Esophagus muscularis mucosa (tissue), 4 donors: ENCODE measurements around the gene SMTNL1. TPM values are rescaled to one million over a fixed set of nuclear protein-coding genes. Genes with fewer than 3 reads are reported as not detected.

Experiments used
- DNase-seq: peaks from one replicate; pipeline ENCODE4 v3.0.0-alpha.2; 2017; ENCODE audit errors: extremely low spot score
- H3K27ac ChIP-seq, 4 donors: fragments of 200-600 bp; sonication (generic); replicated peaks in 1 of 4; 1 replicate in 3 of 4; 2 replicates in 1 of 4; pipeline ENCODE4 v1.5.1; 2016 to 2019; ENCODE audit warnings: mild to moderate bottlenecking in 1 of 4
- H3K27me3 ChIP-seq, 4 donors: fragments of 200-600 bp; sonication (generic); one replicate each; pipeline versions ENCODE4 v1.5.1 to v1.6.0; 2016 to 2019
- H3K36me3 ChIP-seq, 4 donors: fragments of 200-600 bp; sonication (generic); one replicate each; pipeline ENCODE4 v1.5.1; 2016 to 2019
- H3K4me1 ChIP-seq, 4 donors: fragments of 200-600 bp; sonication (generic); one replicate each; pipeline ENCODE4 v1.5.1; 2016 to 2019
- H3K4me3 ChIP-seq, 4 donors: fragments of 200-600 bp; sonication (generic); 1 replicate in 2 of 4; 2 replicates in 2 of 4; pipeline ENCODE4 v1.5.1; 2016 to 2019; ENCODE audit warnings: mild to moderate bottlenecking in 4 of 4, moderate library complexity in 1 of 4
- H3K9me3 ChIP-seq, 4 donors: fragments of 200-600 bp; sonication (generic); 1 replicate in 3 of 4; 2 replicates in 1 of 4; pipeline ENCODE4 v1.5.1; 2016 to 2019
- EP300 ChIP-seq: sonication (generic); formaldehyde crosslinking; IDR thresholded peaks from one replicate; pipeline ENCODE4 v1.6.1; 2017; ENCODE audit warnings: antibody characterized with exemption
- POLR2A ChIP-seq: fragments of 450-650 bp; IDR thresholded peaks from one replicate; pipeline ENCODE4 v1.6.1; 2017; ENCODE audit warnings: antibody characterized with exemption, moderate library complexity, mild to moderate bottlenecking, low read depth
- POLR2AphosphoS5 ChIP-seq, 2 donors: sonication (generic); formaldehyde crosslinking; IDR thresholded peaks; one replicate each; pipeline ENCODE4 v1.6.1; 2017; ENCODE audit warnings: antibody characterized with exemption in 2 of 2
- WGBS: methylation state at CpG from one replicate; pipeline ENCODE4 v1.1.5; 2018; 5-methylcytosine and 5-hydroxymethylcytosine counted together
- intact Hi-C: fragments of 100-400 bp; cut with DNase I; formaldehyde crosslinking; loops from one replicate; pipeline ENCODE4 v1.15.1; 2023
- total RNA-seq, 4 donors: library from RNA; depleted of rRNA; stranded (reverse); fragments of >200 nt; gene quantifications; one replicate each; pipeline versions ENCODE4 v1.1.0 to v1.2.1, GENCODE V29; 2016
- TF ChIP-seq, protein P1 (sequence below), 3 experiments: fragments of 200-600 bp in 2 of 3; fragments of 450-650 bp in 1 of 3; sonication (generic) in 2 of 3; IDR thresholded peaks; one replicate each; pipeline ENCODE4 v1.5.1; 2017 to 2019; ENCODE audit warnings: antibody characterized with exemption in 3 of 3, mild to moderate bottlenecking in 2 of 3, moderate library complexity in 1 of 3

Gene SMTNL1
- total RNA-seq, 4 donors from 2014 or later: not detected

DNA sequence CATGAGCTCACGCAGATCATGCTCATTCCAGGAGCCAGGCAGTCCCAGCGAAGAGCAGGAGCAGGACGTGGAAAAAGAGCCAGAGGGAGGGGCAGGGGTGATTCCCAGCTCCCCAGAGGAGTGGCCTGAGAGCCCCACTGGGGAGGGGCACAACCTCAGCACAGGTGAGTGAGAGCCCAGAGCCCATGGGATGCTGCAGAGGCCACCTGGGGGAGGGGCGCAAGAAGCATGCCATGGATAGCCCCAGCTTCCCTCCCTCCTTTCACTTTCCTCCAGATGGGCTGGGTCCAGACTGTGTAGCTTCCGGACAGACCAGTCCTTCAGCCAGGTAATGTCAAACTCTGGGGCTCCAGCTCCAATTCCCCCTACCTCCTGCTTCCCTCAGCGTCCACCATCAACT lies 6.2 kb downstream of the SMTNL1 start:
- DNase-seq: no peak
- no peak overlapping the region for H3K4me3 ChIP-seq
- no peaks in the 10 kb centered on the region for H3K9me3 ChIP-seq
- no peaks in the 10 kb centered on the region for H3K27me3 ChIP-seq
- intact Hi-C loops: no loop called here
- no peak overlapping the region for H3K27ac ChIP-seq
- peaks cover 0 to 26% (median 13%) of the 10 kb centered on the region in 4 donors for H3K36me3 ChIP-seq
- TF ChIP-seq POLR2AphosphoS5 (IDR thresholded peaks at IDR 0.05) (no peak), EP300 (no peak), POLR2A (no peak)
- TF ChIP-seq, protein P1, sequence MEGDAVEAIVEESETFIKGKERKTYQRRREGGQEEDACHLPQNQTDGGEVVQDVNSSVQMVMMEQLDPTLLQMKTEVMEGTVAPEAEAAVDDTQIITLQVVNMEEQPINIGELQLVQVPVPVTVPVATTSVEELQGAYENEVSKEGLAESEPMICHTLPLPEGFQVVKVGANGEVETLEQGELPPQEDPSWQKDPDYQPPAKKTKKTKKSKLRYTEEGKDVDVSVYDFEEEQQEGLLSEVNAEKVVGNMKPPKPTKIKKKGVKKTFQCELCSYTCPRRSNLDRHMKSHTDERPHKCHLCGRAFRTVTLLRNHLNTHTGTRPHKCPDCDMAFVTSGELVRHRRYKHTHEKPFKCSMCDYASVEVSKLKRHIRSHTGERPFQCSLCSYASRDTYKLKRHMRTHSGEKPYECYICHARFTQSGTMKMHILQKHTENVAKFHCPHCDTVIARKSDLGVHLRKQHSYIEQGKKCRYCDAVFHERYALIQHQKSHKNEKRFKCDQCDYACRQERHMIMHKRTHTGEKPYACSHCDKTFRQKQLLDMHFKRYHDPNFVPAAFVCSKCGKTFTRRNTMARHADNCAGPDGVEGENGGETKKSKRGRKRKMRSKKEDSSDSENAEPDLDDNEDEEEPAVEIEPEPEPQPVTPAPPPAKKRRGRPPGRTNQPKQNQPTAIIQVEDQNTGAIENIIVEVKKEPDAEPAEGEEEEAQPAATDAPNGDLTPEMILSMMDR (IDR thresholded peaks at IDR 0.05): no peak
- H3K4me1 ChIP-seq: peaks cover 0 to 3% (median 0%) of the 10 kb centered on the region in 4 donors
- 54% methylated on average over 6 of the region's 6 CpGs for WGBS

DNA sequence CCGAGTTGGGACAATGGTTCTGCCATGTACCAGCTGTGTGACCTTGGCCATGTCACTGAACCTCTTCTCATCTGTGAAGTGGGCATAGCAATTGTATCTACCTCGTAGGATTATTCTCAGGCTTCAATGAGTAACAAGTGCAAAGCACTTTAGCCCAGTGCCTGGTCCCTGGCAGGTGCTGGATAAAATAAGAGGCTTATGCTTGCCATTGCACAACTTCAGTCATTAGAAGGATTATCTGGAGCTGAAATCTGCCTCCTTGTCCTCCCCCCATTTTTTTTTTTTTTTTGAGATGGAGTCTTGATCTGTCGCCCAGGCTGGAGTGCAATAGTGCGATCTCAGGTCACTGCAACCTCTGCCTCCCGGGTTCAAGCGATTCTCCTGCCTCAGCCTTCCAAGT lies 7.2 kb downstream of the SMTNL1 start:
- intact Hi-C loops: no loop called here
- peaks cover 0 to 3% (median 0%) of the 10 kb centered on the region in 4 donors for H3K4me1 ChIP-seq
- DNase-seq: no peak
- WGBS: 94% methylated on average over 6 of the region's 6 CpGs
- H3K4me3 ChIP-seq: no peak overlapping the region
- no peaks in the 10 kb centered on the region for H3K27me3 ChIP-seq
- TF ChIP-seq, protein P1 (IDR thresholded peaks at IDR 0.05): no peak
- TF ChIP-seq EP300: no peak
- TF ChIP-seq POLR2A: no peak
- TF ChIP-seq POLR2AphosphoS5 (IDR thresholded peaks at IDR 0.05): no peak
- H3K36me3 ChIP-seq: peaks cover 2 to 33% (median 16%) of the 10 kb centered on the region in 4 donors
- H3K9me3 ChIP-seq: no peaks in the 10 kb centered on the region
- no peak overlapping the region for H3K27ac ChIP-seq

DNA sequence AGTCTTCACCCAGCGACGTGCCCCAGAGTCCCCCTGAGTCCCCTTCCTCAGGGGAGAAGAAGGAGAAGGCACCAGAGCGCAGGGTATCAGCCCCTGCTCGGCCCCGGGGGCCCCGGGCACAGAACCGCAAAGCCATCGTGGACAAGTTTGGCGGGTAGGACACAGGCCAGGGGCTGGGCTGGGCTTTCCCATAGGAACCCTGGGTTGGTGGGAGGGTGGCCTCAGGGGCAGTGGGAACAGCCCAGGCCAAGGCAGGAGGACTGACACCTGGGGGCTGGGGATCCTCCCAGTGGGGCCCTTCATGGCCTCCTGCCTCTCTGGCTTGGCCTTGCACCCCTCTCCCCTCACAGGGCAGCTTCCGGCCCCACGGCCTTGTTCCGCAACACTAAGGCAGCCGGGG lies 8.5 kb downstream of the SMTNL1 start:
- no peaks in the 10 kb centered on the region for H3K27me3 ChIP-seq
- H3K4me1 ChIP-seq: peaks cover 0 to 3% (median 0%) of the 10 kb centered on the region in 4 donors
- 93% methylated on average over 5 of the region's 13 CpGs for WGBS
- no peak overlapping the region for H3K4me3 ChIP-seq
- no peak for TF ChIP-seq POLR2AphosphoS5 (IDR thresholded peaks at IDR 0.05)
- no peak for TF ChIP-seq POLR2A
- TF ChIP-seq, protein P1 (IDR thresholded peaks at IDR 0.05): no peak
- no peak for TF ChIP-seq EP300
- DNase-seq: no peak
- H3K36me3 ChIP-seq: peaks cover 14 to 46% (median 30%) of the 10 kb centered on the region in 4 donors
- no peaks in the 10 kb centered on the region for H3K9me3 ChIP-seq
- intact Hi-C loops: no loop called here
- H3K27ac ChIP-seq: no peak overlapping the region

DNA sequence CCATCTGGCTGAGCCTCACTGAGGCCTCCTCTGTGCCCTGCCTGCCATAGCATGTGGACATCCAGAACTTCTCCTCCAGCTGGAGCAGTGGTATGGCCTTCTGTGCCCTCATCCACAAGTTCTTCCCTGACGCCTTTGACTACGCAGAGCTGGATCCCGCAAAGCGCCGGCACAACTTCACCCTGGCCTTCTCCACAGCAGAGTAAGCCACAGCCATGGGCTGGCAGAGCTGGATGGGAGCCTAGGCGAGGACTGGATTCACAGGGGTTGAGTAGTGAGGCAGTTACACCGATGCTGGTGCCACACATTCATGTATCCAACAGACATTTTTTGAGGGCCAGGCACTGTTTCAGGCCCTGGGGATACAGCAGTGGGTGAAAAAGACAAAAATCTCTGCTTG lies 9.1 kb downstream of the SMTNL1 start:
- H3K9me3 ChIP-seq: no peaks in the 10 kb centered on the region
- WGBS: 89% methylated on average over 7 of the region's 7 CpGs
- intact Hi-C loops: no loop called here
- no peak overlapping the region for H3K4me3 ChIP-seq
- no peak for DNase-seq
- peaks cover 18 to 52% (median 35%) of the 10 kb centered on the region in 4 donors for H3K36me3 ChIP-seq
- no peaks in the 10 kb centered on the region for H3K27me3 ChIP-seq
- TF ChIP-seq POLR2A (no peak), POLR2AphosphoS5 (IDR thresholded peaks at IDR 0.05) (no peak), EP300 (no peak)
- TF ChIP-seq, protein P1 (IDR thresholded peaks at IDR 0.05): no peak
- H3K27ac ChIP-seq: no peak overlapping the region
- peaks cover 0 to 3% (median 0%) of the 10 kb centered on the region in 4 donors for H3K4me1 ChIP-seq

DNA sequence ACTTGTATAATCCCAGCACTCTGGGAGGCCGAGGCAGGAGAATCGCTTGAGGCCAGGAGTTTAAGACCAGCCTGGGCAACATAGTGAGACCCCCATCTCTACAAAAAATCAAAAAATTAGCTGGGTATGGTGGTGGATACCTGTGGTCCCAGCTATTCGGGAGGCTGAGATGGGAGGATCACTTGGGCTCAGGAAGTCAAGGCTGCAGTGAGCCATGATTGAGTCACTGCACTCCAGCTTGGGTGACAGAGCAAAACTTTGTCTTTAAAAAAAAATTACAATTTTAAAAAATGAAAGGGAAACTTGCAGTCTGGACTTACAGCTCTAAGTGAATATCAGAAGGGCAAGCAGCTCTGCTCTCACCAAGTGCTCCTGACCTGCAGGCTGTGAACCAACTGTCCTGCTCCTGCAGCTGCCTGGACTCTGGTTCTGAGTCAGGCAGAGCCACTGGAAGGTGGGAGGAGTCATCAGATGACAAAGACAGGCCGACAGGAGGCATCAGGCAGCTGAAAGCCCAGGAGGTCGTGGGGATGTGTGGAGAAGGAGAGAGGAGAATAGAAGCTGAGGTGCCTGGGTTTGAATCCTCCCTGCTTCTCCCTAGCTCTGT lies 9.6 kb downstream of the SMTNL1 start:
- intact Hi-C loops: no loop called here
- Histone ChIP-seq H3K4me3 (no peak overlapping the region), H3K9me3 (no peaks in the 10 kb centered on the region), H3K4me1 (peaks cover 0 to 3% (median 0%) of the 10 kb centered on the region in 4 donors), H3K27ac (no peak overlapping the region), H3K27me3 (no peaks in the 10 kb centered on the region), H3K36me3 (peaks cover 23 to 57% (median 40%) of the 10 kb centered on the region in 4 donors)
- 65% methylated on average over 5 of the region's 5 CpGs for WGBS
- no peak for TF ChIP-seq POLR2A
- TF ChIP-seq, protein P1 (IDR thresholded peaks at IDR 0.05): no peak
- TF ChIP-seq POLR2AphosphoS5 (IDR thresholded peaks at IDR 0.05): no peak
- no peak for TF ChIP-seq EP300
- DNase-seq: no peak
